ENCODE results near the gene AVPR1B. TPM values are rescaled to one million over a fixed set of nuclear protein-coding genes. Genes with fewer than 3 reads are reported as not detected.

The AVPR1B gene, protein sequence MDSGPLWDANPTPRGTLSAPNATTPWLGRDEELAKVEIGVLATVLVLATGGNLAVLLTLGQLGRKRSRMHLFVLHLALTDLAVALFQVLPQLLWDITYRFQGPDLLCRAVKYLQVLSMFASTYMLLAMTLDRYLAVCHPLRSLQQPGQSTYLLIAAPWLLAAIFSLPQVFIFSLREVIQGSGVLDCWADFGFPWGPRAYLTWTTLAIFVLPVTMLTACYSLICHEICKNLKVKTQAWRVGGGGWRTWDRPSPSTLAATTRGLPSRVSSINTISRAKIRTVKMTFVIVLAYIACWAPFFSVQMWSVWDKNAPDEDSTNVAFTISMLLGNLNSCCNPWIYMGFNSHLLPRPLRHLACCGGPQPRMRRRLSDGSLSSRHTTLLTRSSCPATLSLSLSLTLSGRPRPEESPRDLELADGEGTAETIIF
- not detected for total RNA-seq (ENCODE audit: unreplicated experiment)
- long read RNA-seq, result 0 reads

GRCh38 chr1:206117151-206117948 lies at the start of gene AVPR1B:
TSS of gene AVPR1B (minus strand) at chr1:206117388. CDS start at chr1:206116890, 498 bp downstream.
- Mint-ChIP-seq H3K27ac (ENCODE audit: unreplicated experiment) (no peak within 1 kb of the TSS), H3K4me1 (ENCODE audit: low read depth, unreplicated experiment) (peaks cover 2% of the 10 kb centered on the region), H3K36me3 (ENCODE audit: unreplicated experiment) (peaks cover 5% of the 10 kb centered on the region), H3K9me3 (ENCODE audit: unreplicated experiment) (no peaks in the 10 kb centered on the region), H3K27me3 (ENCODE audit: unreplicated experiment) (peaks cover 20% of the 10 kb centered on the region), H3K4me3 (ENCODE audit: unreplicated experiment) (peak within 1 kb of the TSS; percentile 94)
- peak; percentile 60 for DNase-seq
- TF ChIP-seq CTCF (IDR thresholded peaks at IDR 0.05; ENCODE audit: partially characterized antibody, unreplicated experiment), result no peak

- Mint-ChIP-seq H3K27ac (ENCODE audit: unreplicated experiment) (no peak overlapping the region), H3K9me3 (ENCODE audit: unreplicated experiment) (peaks cover 1% of the 10 kb centered on the region), H3K4me3 (ENCODE audit: unreplicated experiment) (no peak overlapping the region), H3K27me3 (ENCODE audit: unreplicated experiment) (peaks cover 3% of the 10 kb centered on the region), H3K4me1 (ENCODE audit: low read depth, unreplicated experiment) (peaks cover 10% of the 10 kb centered on the region), H3K36me3 (ENCODE audit: unreplicated experiment) (peaks cover 5% of the 10 kb centered on the region)
- no peak for TF ChIP-seq CTCF (IDR thresholded peaks at IDR 0.05; ENCODE audit: partially characterized antibody, unreplicated experiment)
- no peak for DNase-seq
These were observed 28.6 kb upstream of the AVPR1B start for GRCh38 chr1:206145771-206146290.

- Mint-ChIP-seq H3K9me3 (ENCODE audit: unreplicated experiment) (peaks cover 6% of the 10 kb centered on the region), H3K27me3 (ENCODE audit: unreplicated experiment) (peaks cover 3% of the 10 kb centered on the region), H3K4me1 (ENCODE audit: low read depth, unreplicated experiment) (peaks cover 10% of the 10 kb centered on the region), H3K27ac (ENCODE audit: unreplicated experiment) (peak overlapping the region; percentile 11), H3K4me3 (ENCODE audit: unreplicated experiment) (no peak overlapping the region), H3K36me3 (ENCODE audit: unreplicated experiment) (peaks cover 5% of the 10 kb centered on the region)
- TF ChIP-seq CTCF (IDR thresholded peaks at IDR 0.05; ENCODE audit: partially characterized antibody, unreplicated experiment), result no peak
- DNase-seq, result no peak
These were observed 27.4 kb upstream of the AVPR1B start for GRCh38 chr1:206144605-206145004.

DNA sequence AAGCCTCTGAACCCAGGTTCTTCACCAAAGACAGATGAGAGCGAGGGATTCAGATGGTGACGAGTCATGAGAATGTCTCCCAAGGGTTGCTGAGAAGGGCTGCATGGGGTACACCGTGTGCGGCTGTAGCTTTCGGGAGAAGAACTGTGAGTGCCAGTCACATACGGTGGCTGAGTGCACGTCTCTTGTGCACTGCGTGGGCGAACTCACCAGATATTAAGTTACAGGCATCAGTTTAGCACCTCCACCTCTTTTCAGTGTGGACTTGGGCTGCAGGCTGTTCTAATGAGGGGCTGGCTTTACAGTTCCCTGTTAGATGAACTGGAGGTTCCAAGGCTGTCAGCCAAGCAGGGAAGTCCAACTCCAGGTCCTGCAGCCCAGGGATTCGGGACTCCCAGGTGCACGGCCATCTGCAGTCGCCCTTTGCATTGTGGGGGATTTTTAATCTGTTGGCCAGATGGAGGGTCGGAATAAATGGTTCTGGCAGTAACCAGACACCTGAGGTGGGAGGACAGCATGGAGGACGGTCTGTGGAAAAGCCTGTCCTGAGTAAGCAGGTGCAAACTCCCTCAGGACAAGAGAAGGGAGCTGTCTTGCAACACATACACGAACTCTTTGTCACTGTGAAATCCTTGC lies 26.5 kb upstream of the AVPR1B start:
- DNase-seq, result peak; percentile 26
- Mint-ChIP-seq H3K9me3 (ENCODE audit: unreplicated experiment) (peaks cover 6% of the 10 kb centered on the region), H3K4me3 (ENCODE audit: unreplicated experiment) (peak overlapping the region; percentile 32), H3K27me3 (ENCODE audit: unreplicated experiment) (peaks cover 3% of the 10 kb centered on the region), H3K27ac (ENCODE audit: unreplicated experiment) (peak overlapping the region; percentile 11), H3K4me1 (ENCODE audit: low read depth, unreplicated experiment) (peaks cover 10% of the 10 kb centered on the region), H3K36me3 (ENCODE audit: unreplicated experiment) (peaks cover 5% of the 10 kb centered on the region)
- no peak for TF ChIP-seq CTCF (IDR thresholded peaks at IDR 0.05; ENCODE audit: partially characterized antibody, unreplicated experiment)
